ENCODE data around the gene SOHLH1.
A peak's percentile ranks its signal among the peaks of the same experiment; 100 is the strongest.

SOHLH1 gene

DNA sequence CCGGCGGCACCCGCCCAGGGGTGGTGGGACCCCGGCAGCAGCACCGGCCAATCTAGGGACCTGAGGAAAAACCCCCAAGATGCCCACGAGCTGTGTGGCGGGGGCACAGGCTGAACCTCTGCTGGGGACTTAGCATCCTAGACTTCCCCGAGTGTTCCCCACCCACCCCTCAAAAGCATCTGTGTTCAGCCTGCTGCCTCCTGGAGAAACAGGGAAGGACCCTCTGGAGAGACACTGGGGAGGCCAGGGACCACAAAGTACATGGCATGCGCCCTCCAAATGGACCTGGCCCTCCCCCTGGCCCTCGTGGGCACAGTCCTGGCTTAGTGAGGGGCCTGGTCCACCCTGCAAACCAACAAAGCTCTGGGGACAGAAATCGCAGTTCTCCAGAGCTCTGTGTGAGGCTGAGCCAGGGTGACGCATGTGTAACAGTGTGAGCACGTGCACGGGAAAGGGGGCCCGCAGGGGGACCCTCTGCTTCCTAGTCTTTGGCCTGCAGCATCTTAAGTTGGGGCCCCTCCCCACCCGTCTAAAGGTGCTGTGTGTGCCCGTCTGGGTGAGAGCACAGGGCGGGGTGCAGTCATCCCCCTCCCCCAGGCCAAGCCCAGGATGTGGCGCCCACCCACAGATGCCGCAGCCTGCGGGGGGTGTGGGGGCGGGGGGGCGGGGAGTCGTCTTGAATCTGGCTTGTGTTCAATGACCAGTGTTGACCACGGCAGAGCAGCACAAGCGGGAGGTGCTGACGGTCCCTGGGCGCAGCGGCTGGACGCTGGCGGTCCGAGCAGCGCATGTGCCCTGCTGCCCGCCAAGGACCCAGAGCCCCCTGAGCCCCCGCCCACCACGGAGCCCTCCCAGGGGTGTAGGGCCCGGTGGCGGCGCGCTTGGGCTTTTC, 2.0 kb upstream of the SOHLH1 start:
- H3K4me3 ChIP-seq (ENCODE audit: low read length), result no peak overlapping the region
- DNase-seq (ENCODE audit: low read depth), result no peak

DNA sequence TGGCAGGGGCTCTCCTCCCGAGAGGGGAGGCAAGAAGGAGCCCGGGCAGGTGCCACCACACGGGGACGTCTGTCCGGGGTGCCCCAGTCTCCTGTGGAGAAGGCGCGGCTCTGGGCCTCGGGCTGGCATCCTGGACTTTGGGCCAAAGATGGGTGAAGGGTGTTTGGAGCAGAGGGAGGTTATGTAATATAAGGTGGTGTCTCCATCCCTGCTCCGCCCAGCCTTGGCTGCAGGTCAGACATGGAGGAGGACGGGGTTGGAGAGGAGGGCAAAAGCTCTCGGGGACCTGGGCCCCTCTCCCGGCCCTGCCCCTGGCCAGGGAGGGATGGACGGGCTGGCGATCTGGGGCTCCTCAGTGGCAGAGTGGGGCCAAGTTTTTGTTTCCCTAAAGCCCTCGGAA, 1.2 kb upstream of the SOHLH1 start:
- Histone ChIP-seq H3K4me1 (ENCODE audit: control insufficient read depth, insufficient read depth, low read length) (no peaks in the 10 kb centered on the region), H3K36me3 (ENCODE audit: control insufficient read depth, insufficient read depth, low read length, severe bottlenecking) (no peaks in the 10 kb centered on the region), H3K9ac (ENCODE audit: low read length) (no peak overlapping the region), H3K9me3 (ENCODE audit: control insufficient read depth, low read length) (no peaks in the 10 kb centered on the region), H3K27me3 (replicated peaks; ENCODE audit: control insufficient read depth, insufficient read depth, low read length) (peaks cover 33% of the 10 kb centered on the region), H3K4me3 (ENCODE audit: low read length) (no peak overlapping the region)
- DNase-seq (ENCODE audit: low read depth), result no peak

More for the DNA sequence above, 2.0 kb upstream of the SOHLH1 start:
- peaks cover 33% of the 10 kb centered on the region for H3K27me3 ChIP-seq (replicated peaks; ENCODE audit: control insufficient read depth, insufficient read depth, low read length)
- no peaks in the 10 kb centered on the region for H3K9me3 ChIP-seq (ENCODE audit: control insufficient read depth, low read length)
- H3K36me3 ChIP-seq (ENCODE audit: control insufficient read depth, insufficient read depth, low read length, severe bottlenecking), result no peaks in the 10 kb centered on the region
- H3K4me1 ChIP-seq (ENCODE audit: control insufficient read depth, insufficient read depth, low read length), result no peaks in the 10 kb centered on the region
- no peak overlapping the region for H3K9ac ChIP-seq (ENCODE audit: low read length)

- no peaks in the 10 kb centered on the region for H3K36me3 ChIP-seq (ENCODE audit: control insufficient read depth, insufficient read depth, low read length, severe bottlenecking)
- peaks cover 22% of the 10 kb centered on the region for H3K27me3 ChIP-seq (replicated peaks; ENCODE audit: control insufficient read depth, insufficient read depth, low read length)
- no peak overlapping the region for H3K4me3 ChIP-seq (ENCODE audit: low read length)
- no peaks in the 10 kb centered on the region for H3K4me1 ChIP-seq (ENCODE audit: control insufficient read depth, insufficient read depth, low read length)
- no peak overlapping the region for H3K9ac ChIP-seq (ENCODE audit: low read length)
- no peak for DNase-seq (ENCODE audit: low read depth)
- no peaks in the 10 kb centered on the region for H3K9me3 ChIP-seq (ENCODE audit: control insufficient read depth, low read length)
Observed at GRCh38 chr9:135698767-135699166, 514 bp downstream of the SOHLH1 start.

DNA sequence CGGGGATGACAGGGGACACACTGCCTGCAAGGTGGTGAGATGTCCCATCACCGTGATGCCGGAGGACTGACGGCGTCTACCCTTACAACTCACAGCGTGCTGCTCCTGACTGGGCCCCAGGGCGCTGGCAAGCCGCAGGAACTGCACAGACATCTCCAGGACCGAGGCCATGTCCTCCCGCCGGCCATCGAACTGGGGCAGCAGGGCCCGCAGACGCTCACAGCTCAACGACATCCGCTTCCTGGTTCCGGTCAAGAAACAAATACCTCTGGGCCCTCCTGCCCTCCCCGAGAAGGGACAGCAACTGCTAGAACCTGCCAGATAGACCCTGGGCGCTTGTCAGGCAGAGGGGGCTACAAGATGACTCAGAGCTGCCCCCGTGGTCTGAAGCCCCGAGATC, 1.0 kb downstream of the SOHLH1 start:
- Histone ChIP-seq H3K27me3 (replicated peaks; ENCODE audit: control insufficient read depth, insufficient read depth, low read length) (peaks cover 22% of the 10 kb centered on the region), H3K9me3 (ENCODE audit: control insufficient read depth, low read length) (no peaks in the 10 kb centered on the region), H3K9ac (ENCODE audit: low read length) (no peak overlapping the region), H3K4me3 (ENCODE audit: low read length) (no peak overlapping the region), H3K36me3 (ENCODE audit: control insufficient read depth, insufficient read depth, low read length, severe bottlenecking) (no peaks in the 10 kb centered on the region), H3K4me1 (ENCODE audit: control insufficient read depth, insufficient read depth, low read length) (no peaks in the 10 kb centered on the region)
- no peak for DNase-seq (ENCODE audit: low read depth)

DNA sequence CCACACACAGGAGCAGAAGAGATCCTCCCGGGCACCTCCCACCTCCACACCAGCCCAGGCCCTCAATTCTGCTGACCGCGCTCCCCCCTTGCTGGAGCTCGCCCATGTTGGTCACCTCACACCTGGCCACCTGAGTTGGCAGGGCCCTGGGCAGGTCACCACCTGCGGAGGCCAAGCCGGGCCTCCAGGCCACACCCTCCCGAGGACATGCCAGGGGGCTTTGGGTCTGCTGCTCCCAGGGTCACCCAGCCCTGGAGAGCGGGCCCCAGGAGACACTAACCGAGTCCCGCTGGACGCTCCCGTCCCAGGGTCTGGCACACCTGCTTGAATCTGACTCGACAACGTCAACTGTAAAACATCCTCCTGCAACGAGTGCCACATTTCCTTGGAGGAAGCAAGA, 2.1 kb downstream of the SOHLH1 start:
- H3K9ac ChIP-seq (ENCODE audit: low read length), result no peak overlapping the region

DNA sequence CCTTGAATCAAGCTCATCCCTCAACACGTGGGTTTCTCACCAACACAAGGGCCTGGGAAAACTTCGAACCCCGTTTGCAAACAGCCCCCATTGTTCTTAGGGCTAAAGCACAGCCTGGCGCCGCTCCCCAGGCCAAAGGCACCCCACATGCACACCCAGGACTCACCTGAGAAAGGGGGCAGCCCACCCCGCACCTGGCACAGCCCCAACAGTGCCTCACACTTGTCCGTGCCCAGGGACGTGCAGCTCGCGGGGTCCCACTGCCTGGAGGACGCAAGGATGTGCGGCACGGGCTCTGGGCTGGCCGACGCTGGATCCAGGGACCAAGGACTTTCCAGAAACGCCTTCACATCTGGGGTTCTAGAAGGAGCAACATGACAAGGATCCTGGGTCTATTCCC, 2.8 kb downstream of the SOHLH1 start:
- no peak overlapping the region for H3K4me3 ChIP-seq (ENCODE audit: low read length)
- H3K4me1 ChIP-seq (ENCODE audit: control insufficient read depth, insufficient read depth, low read length), result no peaks in the 10 kb centered on the region
- DNase-seq (ENCODE audit: low read depth), result no peak
- H3K9me3 ChIP-seq (ENCODE audit: control insufficient read depth, low read length), result no peaks in the 10 kb centered on the region
- H3K27me3 ChIP-seq (replicated peaks; ENCODE audit: control insufficient read depth, insufficient read depth, low read length), result peaks cover 22% of the 10 kb centered on the region
- H3K36me3 ChIP-seq (ENCODE audit: control insufficient read depth, insufficient read depth, low read length, severe bottlenecking), result no peaks in the 10 kb centered on the region
- no peak overlapping the region for H3K9ac ChIP-seq (ENCODE audit: low read length)

More for the DNA sequence above, 2.1 kb downstream of the SOHLH1 start:
- Histone ChIP-seq H3K4me1 (ENCODE audit: control insufficient read depth, insufficient read depth, low read length) (no peaks in the 10 kb centered on the region), H3K9me3 (ENCODE audit: control insufficient read depth, low read length) (no peaks in the 10 kb centered on the region), H3K36me3 (ENCODE audit: control insufficient read depth, insufficient read depth, low read length, severe bottlenecking) (no peaks in the 10 kb centered on the region), H3K27me3 (replicated peaks; ENCODE audit: control insufficient read depth, insufficient read depth, low read length) (peaks cover 17% of the 10 kb centered on the region), H3K4me3 (ENCODE audit: low read length) (no peak overlapping the region)
- no peak for DNase-seq (ENCODE audit: low read depth)

- no peak for DNase-seq (ENCODE audit: low read depth)
- H3K36me3 ChIP-seq (ENCODE audit: control insufficient read depth, insufficient read depth, low read length, severe bottlenecking), result no peaks in the 10 kb centered on the region
- H3K9me3 ChIP-seq (ENCODE audit: control insufficient read depth, low read length), result no peaks in the 10 kb centered on the region
- H3K4me1 ChIP-seq (ENCODE audit: control insufficient read depth, insufficient read depth, low read length), result no peaks in the 10 kb centered on the region
- H3K27me3 ChIP-seq (replicated peaks; ENCODE audit: control insufficient read depth, insufficient read depth, low read length), result peaks cover 25% of the 10 kb centered on the region
- no peak overlapping the region for H3K9ac ChIP-seq (ENCODE audit: low read length)
- H3K4me3 ChIP-seq (ENCODE audit: low read length), result no peak overlapping the region
Observed at GRCh38 chr9:135695642-135696041, 3.6 kb downstream of the SOHLH1 start.

GRCh38 chr9:135695036-135695435, 4.2 kb downstream of the SOHLH1 start:
- Histone ChIP-seq H3K4me1 (ENCODE audit: control insufficient read depth, insufficient read depth, low read length) (no peaks in the 10 kb centered on the region), H3K27me3 (replicated peaks; ENCODE audit: control insufficient read depth, insufficient read depth, low read length) (peaks cover 23% of the 10 kb centered on the region), H3K36me3 (ENCODE audit: control insufficient read depth, insufficient read depth, low read length, severe bottlenecking) (no peaks in the 10 kb centered on the region), H3K9ac (ENCODE audit: low read length) (no peak overlapping the region), H3K4me3 (ENCODE audit: low read length) (no peak overlapping the region), H3K9me3 (ENCODE audit: control insufficient read depth, low read length) (no peaks in the 10 kb centered on the region)
- no peak for DNase-seq (ENCODE audit: low read depth)

- H3K9me3 ChIP-seq (ENCODE audit: control insufficient read depth, low read length), result no peaks in the 10 kb centered on the region
- no peak overlapping the region for H3K9ac ChIP-seq (ENCODE audit: low read length)
- H3K36me3 ChIP-seq (ENCODE audit: control insufficient read depth, insufficient read depth, low read length, severe bottlenecking), result no peaks in the 10 kb centered on the region
- DNase-seq (ENCODE audit: low read depth), result no peak
- no peak overlapping the region for H3K4me3 ChIP-seq (ENCODE audit: low read length)
- no peaks in the 10 kb centered on the region for H3K4me1 ChIP-seq (ENCODE audit: control insufficient read depth, insufficient read depth, low read length)
- H3K27me3 ChIP-seq (replicated peaks; ENCODE audit: control insufficient read depth, insufficient read depth, low read length), result peaks cover 23% of the 10 kb centered on the region
Observed at GRCh38 chr9:135694414-135694813, 4.9 kb downstream of the SOHLH1 start.

GRCh38 chr9:135693771-135694170, 5.5 kb downstream of the SOHLH1 start:
- Histone ChIP-seq H3K36me3 (ENCODE audit: control insufficient read depth, insufficient read depth, low read length, severe bottlenecking) (no peaks in the 10 kb centered on the region), H3K9me3 (ENCODE audit: control insufficient read depth, low read length) (no peaks in the 10 kb centered on the region), H3K9ac (ENCODE audit: low read length) (no peak overlapping the region), H3K27me3 (replicated peaks; ENCODE audit: control insufficient read depth, insufficient read depth, low read length) (peaks cover 26% of the 10 kb centered on the region), H3K4me1 (ENCODE audit: control insufficient read depth, insufficient read depth, low read length) (no peaks in the 10 kb centered on the region), H3K4me3 (ENCODE audit: low read length) (no peak overlapping the region)
- DNase-seq (ENCODE audit: low read depth), result no peak

- no peaks in the 10 kb centered on the region for H3K9me3 ChIP-seq (ENCODE audit: control insufficient read depth, low read length)
- no peak overlapping the region for H3K4me3 ChIP-seq (ENCODE audit: low read length)
- H3K36me3 ChIP-seq (ENCODE audit: control insufficient read depth, insufficient read depth, low read length, severe bottlenecking), result no peaks in the 10 kb centered on the region
- no peak overlapping the region for H3K9ac ChIP-seq (ENCODE audit: low read length)
- no peak for DNase-seq (ENCODE audit: low read depth)
- peaks cover 28% of the 10 kb centered on the region for H3K27me3 ChIP-seq (replicated peaks; ENCODE audit: control insufficient read depth, insufficient read depth, low read length)
- H3K4me1 ChIP-seq (ENCODE audit: control insufficient read depth, insufficient read depth, low read length), result no peaks in the 10 kb centered on the region
Observed at GRCh38 chr9:135693265-135693664, 6.0 kb downstream of the SOHLH1 start.

DNA sequence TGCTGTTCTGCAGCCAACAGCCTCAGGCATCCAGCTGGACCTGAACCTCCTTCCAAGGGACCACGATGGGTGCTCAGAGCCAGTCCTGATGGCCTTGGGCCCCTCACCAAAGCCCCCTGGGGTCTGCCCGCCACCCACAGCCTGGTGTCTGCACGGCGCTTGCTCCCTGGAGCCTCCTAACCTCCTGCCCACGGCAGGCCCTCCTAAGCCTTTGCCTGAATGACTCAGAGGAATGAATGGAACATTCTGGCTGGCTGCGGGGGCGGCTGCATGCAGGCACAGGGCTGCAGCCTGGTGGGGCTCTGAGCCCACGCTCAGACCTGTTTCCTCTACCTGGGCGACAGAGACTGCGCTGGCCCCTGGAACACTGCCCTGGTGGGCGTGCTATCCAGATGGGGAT, 6.9 kb downstream of the SOHLH1 start:
- H3K9ac ChIP-seq (ENCODE audit: low read length), result no peak overlapping the region
- no peaks in the 10 kb centered on the region for H3K36me3 ChIP-seq (ENCODE audit: control insufficient read depth, insufficient read depth, low read length, severe bottlenecking)
- peaks cover 28% of the 10 kb centered on the region for H3K27me3 ChIP-seq (replicated peaks; ENCODE audit: control insufficient read depth, insufficient read depth, low read length)
- H3K4me1 ChIP-seq (ENCODE audit: control insufficient read depth, insufficient read depth, low read length), result no peaks in the 10 kb centered on the region
- no peaks in the 10 kb centered on the region for H3K9me3 ChIP-seq (ENCODE audit: control insufficient read depth, low read length)
- H3K4me3 ChIP-seq (ENCODE audit: low read length), result no peak overlapping the region
- DNase-seq (ENCODE audit: low read depth), result peak; percentile 57
